Measurements from ENCODE around the gene GBP6. TPM values are rescaled to one million over a fixed set of nuclear protein-coding genes. Genes with fewer than 3 reads are reported as not detected.

Gene GBP6
- polyA plus RNA-seq, 1 experiment, result not detected

Other genes with a start within 250 kb of the GBP6 start
- 7.5 and 7.8 TPM in 2 replicates for gene GBP2, start 237.9 kb upstream of the GBP6 start, polyA plus RNA-seq (2011; rRNA removed)
- gene GBP7, start 188.1 kb upstream of the GBP6 start, polyA plus RNA-seq (2011; rRNA removed), result not detected in 2 replicates
- gene GBP4, start 165.1 kb upstream of the GBP6 start, polyA plus RNA-seq (2011; rRNA removed), result 1.2 and 1.4 TPM in 2 replicates
- gene GBP5, start 91.2 kb upstream of the GBP6 start, polyA plus RNA-seq (2011; rRNA removed), result not detected in 2 replicates
- 0.20 and 0.22 TPM in 2 replicates for gene LRRC8B, start 160.8 kb downstream of the GBP6 start, polyA plus RNA-seq (2011; rRNA removed)